AG04450 (cell line): Measurements from ENCODE around the gene RMND5A. TPM values are rescaled to one million over a fixed set of nuclear protein-coding genes. Genes with fewer than 3 reads are reported as not detected.

ENCODE experiments used
- CTCF ChIA-PET: fragments of 300-600, 350-600 bp; formaldehyde crosslinking; extraction: SDS; loops from one replicate; lab custom pipeline; 2022; ENCODE audit warnings: antibody characterized with exemption, inconsistent platforms; lab: Charles Lee
- POLR2A ChIA-PET: fragments of 350-600 bp; formaldehyde crosslinking; extraction: SDS; loops from one replicate; lab custom pipeline; 2021; ENCODE audit warnings: antibody characterized with exemption, inconsistent platforms; lab: Yijun Ruan, JAX
- DNase-seq: peaks from one replicate; pipeline ENCODE4 v3.0.0-alpha.2; 2011; ENCODE audit warnings: low read depth, low spot score
- H3K27ac ChIP-seq: one replicate; pipeline ENCODE4 v1.5.1; 2012; ENCODE audit warnings: low read depth, low read length, control low read depth
- H3K27me3 ChIP-seq: one replicate; pipeline ENCODE4 v1.6.0; 2012; ENCODE audit warnings: low read length; ENCODE audit not compliant: control insufficient read depth, insufficient read depth
- H3K4me3 ChIP-seq: 2 replicates; pipeline ENCODE4 v1.5.1; 2011; ENCODE audit warnings: mild to moderate bottlenecking, low read depth, low read length, control low read depth
- H3K9me3 ChIP-seq: 2 replicates; pipeline ENCODE4 v1.5.1; 2012; ENCODE audit warnings: low read length; ENCODE audit not compliant: control insufficient read depth, insufficient read depth
- CTCF ChIP-seq: IDR thresholded peaks from 2 replicates; pipeline ENCODE4 v1.5.1; 2011; ENCODE audit warnings: low read depth, low read length, control low read depth, inconsistent platforms
- polyA plus RNA-seq: library from polyadenylated mRNA; depleted of rRNA; stranded (reverse); fragments of >200 nt; gene quantifications from 2 replicates; pipeline ENCODE4 v1.2.3, GENCODE V29; 2011

Gene RMND5A
- polyA plus RNA-seq, 1 experiment, result 19.1 TPM

DNA sequence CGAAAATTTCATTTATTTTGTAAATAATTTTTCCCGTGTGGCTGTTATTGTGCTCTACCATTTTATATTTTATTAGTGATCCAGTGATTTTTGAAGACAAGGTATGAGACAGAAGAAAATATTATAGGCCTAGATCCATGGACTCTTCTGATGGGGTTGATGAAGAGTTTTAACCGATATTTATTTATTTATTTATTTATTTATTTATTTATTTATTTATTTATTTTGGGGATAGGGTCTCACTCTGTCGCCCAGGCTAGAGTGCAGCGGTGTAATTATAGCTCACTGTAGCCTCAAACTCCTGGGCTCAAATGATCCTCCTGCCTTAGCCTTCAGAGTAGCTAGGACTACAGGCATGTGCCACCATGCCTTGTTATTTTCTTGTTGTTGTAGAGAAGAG is 33.6 kb upstream of the RMND5A start:
- no peak for DNase-seq
- H3K27me3 ChIP-seq, result no peaks in the 10 kb centered on the region
- H3K9me3 ChIP-seq, result no peaks in the 10 kb centered on the region
- CTCF ChIA-PET, result interaction anchor here (0.5 kb wide), 1 partner anchor 1778 kb away, joined by 3 read pairs; no protein-coding TSS in a partner anchor
- H3K4me3 ChIP-seq, result no peak overlapping the region
- POLR2A ChIA-PET, result no interaction called here
- no peak overlapping the region for H3K27ac ChIP-seq
- TF ChIP-seq CTCF, result no peak

DNA sequence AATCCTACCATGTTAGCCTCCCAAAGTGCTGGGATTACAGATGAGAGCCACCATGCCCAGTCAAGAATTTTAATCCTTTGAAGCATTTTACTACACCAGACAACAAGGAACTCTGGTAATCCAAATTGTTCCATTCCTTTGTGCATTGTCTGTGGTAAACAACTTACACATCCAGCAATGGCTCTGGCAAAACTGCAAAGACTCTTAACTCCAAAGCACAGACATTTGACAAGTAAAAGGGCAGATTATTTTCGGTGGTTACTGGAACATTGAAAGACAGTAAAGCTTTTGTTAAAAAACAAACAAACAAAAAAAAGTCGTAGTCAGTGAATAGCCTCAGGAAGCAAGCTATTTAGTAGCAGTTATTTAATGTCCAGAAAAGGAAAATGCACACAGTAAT is 33.2 kb upstream of the RMND5A start:
- Histone ChIP-seq H3K27me3 (no peaks in the 10 kb centered on the region), H3K27ac (no peak overlapping the region), H3K4me3 (no peak overlapping the region), H3K9me3 (no peaks in the 10 kb centered on the region)
- ChIA-PET POLR2A (no interaction called here), CTCF (interaction anchor here (0.5 kb wide), 1 partner anchor 1777 kb away, joined by 3 read pairs; no protein-coding TSS in a partner anchor)
- TF ChIP-seq CTCF, result no peak
- no peak for DNase-seq

DNA sequence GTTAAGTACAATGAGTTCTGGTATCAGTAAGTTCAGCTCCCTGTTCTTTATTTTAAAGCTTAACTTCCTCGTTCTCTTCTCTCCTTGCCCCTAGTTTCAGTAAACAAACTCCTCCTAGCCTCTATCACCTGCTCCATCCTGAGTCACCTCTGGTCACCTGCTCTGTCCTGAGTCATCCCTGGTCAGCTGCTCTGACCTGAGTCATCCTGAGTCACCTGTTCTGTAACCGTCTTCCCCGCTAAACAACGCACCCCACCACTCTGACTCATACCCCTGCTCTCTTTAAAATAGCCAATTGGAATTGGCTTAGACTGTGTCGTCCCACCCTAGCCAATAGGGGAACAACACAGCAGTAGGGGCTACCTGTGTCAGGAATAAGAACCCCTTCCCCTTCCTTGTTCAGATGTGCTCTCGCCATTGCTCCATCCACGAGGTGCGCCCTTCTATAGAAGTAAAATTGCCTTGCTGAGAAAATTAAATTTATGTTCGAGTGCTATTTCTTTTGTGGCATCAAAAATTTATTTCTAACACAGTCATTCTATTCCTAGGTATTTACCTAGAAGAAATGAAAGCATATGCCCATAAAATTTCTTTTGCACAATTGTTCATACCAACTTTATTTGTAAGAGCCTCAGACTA is 24.9 kb upstream of the RMND5A start:
- Histone ChIP-seq H3K4me3 (no peak overlapping the region), H3K27me3 (no peaks in the 10 kb centered on the region), H3K9me3 (no peaks in the 10 kb centered on the region), H3K27ac (no peak overlapping the region)
- DNase-seq, result no peak
- POLR2A ChIA-PET, result no interaction called here
- no peak for TF ChIP-seq CTCF
- CTCF ChIA-PET, result no interaction called here

- ChIA-PET POLR2A (no interaction called here), CTCF (no interaction called here)
- no peaks in the 10 kb centered on the region for H3K27me3 ChIP-seq
Observed at GRCh38 chr2:86697551-86698104, 22.5 kb upstream of the RMND5A start.

More at GRCh38 chr2:86697551-86698104, 22.5 kb upstream of the RMND5A start:
- no peak overlapping the region for H3K27ac ChIP-seq
- no peak for TF ChIP-seq CTCF
- no peak overlapping the region for H3K4me3 ChIP-seq
- DNase-seq, result no peak
- H3K9me3 ChIP-seq, result no peaks in the 10 kb centered on the region
